GM19463 (cell line): ENCODE data around the gene UIMC1.

ENCODE experiments used
- ATAC-seq: cut with Tn5 transposase; IDR thresholded peaks from one replicate; pipeline ENCODE4 v1.9.1; 2021; ENCODE audit warnings: mild to moderate bottlenecking, moderate library complexity; ENCODE audit not compliant: unreplicated experiment

Gene UIMC1

DNA sequence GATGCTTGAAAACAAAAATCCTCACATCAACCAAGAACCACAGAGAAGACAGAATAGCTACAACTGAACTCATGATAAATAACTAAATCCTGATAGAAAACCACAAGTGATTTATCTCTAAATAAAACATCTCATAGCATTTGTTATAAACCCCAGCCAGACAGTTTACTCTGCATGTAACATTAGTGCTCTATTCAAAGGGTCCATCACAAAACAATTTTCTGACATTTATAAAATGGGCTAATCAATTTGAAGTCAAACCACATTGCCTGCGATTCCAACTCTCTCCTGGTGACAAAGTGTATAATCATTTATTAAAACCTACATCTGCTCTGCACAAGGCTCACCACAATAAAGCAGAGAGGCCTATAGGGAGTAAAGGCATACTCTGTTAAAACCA is 49.8 kb downstream of the UIMC1 start:
- no peak for ATAC-seq

- no peak for ATAC-seq
These were observed 50.7 kb downstream of the UIMC1 start for GRCh38 chr5:176955895-176956294.

- no peak for ATAC-seq
These were observed 52.5 kb downstream of the UIMC1 start for GRCh38 chr5:176954050-176954449.

- ATAC-seq, result no peak
These were observed 53.9 kb downstream of the UIMC1 start for GRCh38 chr5:176952531-176953193.

- no peak for ATAC-seq
These were observed 58.1 kb downstream of the UIMC1 start for GRCh38 chr5:176948458-176948857.

DNA sequence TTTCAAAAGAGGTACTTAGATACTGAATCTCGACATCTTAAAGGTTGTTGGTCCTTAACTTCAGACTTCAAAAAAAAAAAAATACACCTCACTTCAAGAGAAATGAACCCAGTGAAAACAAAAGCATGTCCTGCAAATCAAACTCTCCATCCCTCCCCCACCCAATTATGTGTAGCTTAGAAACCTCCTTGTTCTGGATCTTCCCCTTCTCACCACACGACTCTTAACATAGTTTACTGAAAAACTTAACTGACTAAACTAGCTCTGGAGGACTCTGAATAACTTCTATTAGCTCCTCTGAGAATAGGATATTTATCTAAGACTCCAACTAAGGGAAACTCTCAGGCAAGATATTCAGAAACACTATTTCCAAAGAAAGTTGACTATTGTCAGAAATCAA is 58.7 kb downstream of the UIMC1 start:
- no peak for ATAC-seq

GRCh38 chr5:176944268-176944667 is 62.3 kb downstream of the UIMC1 start:
- no peak for ATAC-seq

DNA sequence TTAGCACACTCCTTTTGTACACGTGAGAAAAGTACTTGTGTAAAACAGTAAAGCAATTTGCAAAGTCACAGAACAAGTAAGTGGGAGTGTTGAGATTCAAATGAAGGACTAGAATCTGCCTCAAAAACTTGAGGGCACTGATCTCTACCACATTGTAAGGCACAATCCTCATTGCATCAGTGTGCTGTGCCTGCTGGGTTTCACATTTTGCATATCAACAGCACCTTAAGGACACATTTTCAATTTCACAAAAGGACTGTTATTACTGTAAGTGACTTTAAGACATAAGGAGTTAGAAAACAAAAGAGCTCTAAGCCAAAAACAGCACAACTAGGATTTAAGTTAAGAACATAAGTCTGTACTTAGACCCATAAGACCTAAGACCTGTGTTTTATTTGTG is 62.8 kb downstream of the UIMC1 start:
- no peak for ATAC-seq

DNA sequence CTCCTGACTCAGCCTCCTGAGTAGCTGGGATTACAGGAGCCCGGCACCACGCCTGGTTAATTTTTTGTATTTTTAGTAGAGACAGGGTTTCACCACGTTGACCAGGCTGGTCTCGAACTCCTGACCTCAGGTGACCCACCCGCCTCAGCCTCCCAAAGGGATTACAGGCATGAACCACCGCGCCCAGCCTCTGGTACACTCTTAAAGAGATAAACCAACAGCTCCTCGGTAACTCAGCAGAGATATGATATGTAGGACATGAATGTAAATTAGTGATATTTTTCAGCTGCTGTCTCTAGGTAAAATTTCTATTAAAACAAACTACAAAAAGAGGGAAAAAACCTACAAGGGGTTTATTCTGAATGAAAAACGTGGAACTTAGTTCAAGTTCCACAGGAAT is 64.6 kb downstream of the UIMC1 start:
- no peak for ATAC-seq

DNA sequence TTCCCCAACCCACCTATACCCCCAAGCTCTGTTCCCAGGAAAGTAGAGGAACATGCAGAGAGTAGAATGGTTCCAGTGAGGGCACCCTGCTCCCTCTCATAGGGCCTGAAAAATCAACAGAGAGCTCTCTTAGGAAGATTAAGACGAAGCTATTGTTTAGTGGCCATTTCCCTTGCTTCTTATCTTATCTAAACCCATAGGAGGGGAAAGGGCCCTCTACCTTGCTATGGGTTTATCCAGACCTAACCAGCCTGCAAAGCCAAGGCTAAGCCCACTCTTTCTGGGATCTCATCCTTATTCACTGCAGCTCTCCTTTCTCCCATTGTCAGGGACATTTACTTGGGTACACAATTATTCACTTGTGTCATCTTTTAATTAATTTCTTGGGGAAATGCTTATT is 68.1 kb downstream of the UIMC1 start:
- no peak for ATAC-seq

DNA sequence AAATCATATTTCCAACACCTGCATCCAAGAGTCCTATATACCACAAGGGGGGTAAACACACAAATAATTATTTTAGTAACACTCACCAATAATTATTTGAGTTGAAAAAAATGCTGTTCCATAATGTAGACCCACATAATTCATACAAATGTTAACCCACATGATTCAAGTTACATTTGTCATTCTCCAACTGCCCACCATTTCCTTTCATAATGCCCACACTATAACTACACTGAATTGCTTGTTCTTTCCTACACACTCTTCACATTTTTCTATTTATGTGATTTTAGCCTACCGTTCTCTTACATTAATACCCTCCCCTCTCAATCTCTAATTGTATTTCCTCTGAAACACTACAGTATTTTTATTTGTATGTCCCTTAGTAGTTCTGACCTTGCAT is 71.6 kb downstream of the UIMC1 start:
- no peak for ATAC-seq

GRCh38 chr5:176934309-176934930 is 72.2 kb downstream of the UIMC1 start:
- ATAC-seq, result no peak

DNA sequence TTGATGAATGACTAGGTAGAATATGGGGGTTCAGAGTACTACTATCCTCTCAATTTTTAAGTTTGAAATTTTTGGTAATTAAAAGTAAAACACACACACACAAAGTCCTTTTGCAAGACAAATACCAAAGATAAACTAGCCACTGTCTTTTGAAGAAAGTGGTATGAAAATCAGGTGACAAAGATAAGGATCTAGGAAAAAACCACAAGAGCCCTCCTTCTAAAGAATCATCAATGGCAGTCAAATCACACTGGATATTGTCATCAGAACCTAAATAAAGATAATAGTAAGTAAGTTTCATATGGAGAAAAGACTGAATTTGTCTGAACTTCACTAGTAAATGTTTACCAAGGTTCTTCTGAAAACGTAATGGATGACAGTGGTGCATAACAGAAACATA is 76.9 kb downstream of the UIMC1 start:
- ATAC-seq, result no peak

DNA sequence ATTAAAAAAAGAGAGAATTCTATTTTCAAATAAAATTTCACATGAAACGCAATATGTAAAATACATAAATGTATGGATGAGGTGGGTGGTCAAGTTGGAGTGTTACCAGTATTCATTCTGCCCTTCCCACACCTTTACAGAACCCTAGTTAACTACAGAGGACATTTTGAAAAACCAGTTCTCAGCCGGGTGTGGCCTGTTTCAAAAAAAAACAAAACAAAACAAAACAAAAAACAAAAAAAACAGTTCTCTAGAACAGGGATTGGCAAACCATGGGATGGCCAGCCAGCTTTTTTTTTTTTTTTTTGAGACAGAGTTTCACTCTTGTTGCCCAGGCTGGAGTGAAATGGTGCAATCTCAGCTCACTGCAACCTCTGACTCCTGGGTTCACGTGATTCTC is 79.0 kb downstream of the UIMC1 start:
- ATAC-seq, result no peak

DNA sequence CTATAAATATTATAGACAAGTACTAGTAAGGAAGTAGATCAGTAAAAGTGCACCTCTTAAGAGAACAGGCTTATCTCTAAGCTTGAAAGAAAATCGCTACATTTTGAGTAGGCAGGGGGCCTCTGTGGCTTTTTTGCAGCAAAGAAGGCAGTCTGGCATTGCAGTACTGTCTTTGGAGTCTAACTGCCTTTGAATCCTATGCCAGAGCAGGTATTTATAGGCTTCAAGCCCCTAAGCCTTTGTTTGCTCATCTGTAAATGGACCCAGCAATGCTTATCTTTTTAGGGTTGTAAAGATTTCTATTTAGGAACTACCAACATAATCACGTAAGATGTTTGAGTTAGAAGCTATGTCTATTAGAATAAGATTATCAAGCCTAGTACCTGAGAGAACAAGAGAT is 83.8 kb downstream of the UIMC1 start:
- ATAC-seq, result no peak

DNA sequence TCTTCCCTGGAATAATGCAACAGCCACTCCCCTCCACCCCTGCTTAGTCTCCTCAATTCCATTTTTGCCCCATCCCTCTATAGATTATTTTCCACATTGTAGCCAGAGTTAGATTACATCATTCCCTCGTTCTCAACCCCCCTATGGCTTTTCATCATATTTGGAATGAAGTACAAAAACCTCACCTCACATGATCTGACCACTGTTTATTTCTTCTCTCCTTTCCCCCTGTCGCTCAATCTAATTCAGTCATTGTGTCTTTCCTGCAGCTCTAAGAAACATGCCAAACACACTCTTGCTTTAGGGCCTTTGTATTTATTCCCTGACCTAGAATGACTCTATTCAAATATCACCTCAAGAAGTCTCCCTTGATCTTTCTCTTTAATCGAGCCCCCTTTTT is 84.9 kb downstream of the UIMC1 start:
- ATAC-seq, result no peak

DNA sequence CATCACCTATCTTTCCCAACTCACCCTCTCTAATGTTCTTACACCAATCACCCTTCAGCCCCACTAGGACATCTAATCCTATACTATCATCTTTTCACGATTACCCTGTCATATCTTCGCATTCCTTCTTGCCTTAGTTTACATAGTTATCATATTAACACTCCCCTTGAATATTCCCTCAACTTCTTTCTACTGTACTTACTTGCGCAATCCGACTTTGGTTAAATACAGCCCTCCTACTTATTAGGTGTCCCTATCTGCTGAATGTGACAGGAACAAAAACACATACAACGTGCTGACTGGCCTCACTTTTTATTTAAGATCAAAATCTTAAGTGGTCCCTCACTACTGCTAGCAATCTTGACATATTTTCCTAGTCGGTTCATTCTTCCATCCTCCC is 88.0 kb downstream of the UIMC1 start:
- ATAC-seq, result no peak

DNA sequence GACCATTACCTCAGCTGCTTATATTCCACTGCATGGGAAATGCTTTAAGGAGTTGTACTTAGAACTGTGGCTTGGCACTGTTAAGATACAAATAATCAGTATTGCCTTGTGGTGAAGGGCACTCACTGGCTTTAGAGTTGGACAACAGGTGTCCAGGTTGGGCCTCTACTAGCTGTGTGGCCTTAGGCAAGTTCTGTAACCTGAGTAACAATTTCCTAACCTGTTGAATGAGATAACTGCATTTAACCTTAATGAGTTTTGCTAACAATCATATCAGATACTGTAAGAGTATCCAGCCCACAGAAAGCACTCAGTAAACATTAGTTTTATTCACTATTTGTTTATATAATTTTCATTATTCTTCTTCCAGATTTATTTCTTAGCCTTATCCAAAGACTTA is 90.2 kb downstream of the UIMC1 start:
- no peak for ATAC-seq

DNA sequence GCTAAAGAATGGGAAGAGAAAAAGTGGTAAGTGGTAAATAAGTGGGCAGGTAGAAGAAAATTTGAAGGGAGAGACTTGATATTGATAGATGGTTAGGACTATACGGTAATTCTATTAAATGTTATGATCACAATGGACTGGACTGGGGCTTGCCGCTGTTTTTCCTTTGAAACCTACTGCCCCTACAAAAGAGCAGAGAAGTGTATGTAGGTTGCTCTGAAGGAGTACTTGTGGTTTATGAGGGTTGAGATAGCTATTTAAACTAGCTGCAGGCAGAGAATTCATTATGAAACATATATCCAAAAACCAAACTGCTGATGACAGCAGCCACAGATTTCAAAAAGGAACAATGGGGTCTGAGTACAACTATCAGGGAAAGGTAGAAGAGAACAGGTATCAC is 90.7 kb downstream of the UIMC1 start:
- ATAC-seq, result no peak

- ATAC-seq, result no peak
These were observed 94.5 kb downstream of the UIMC1 start for GRCh38 chr5:176912115-176912514.

GRCh38 chr5:176908675-176909368 is 97.8 kb downstream of the UIMC1 start:
- no peak for ATAC-seq

- no peak for ATAC-seq
These were observed 99.8 kb downstream of the UIMC1 start for GRCh38 chr5:176906796-176907195.
